ENCODE measurements around the gene ZNF516.

The ZNF516 gene

DNA sequence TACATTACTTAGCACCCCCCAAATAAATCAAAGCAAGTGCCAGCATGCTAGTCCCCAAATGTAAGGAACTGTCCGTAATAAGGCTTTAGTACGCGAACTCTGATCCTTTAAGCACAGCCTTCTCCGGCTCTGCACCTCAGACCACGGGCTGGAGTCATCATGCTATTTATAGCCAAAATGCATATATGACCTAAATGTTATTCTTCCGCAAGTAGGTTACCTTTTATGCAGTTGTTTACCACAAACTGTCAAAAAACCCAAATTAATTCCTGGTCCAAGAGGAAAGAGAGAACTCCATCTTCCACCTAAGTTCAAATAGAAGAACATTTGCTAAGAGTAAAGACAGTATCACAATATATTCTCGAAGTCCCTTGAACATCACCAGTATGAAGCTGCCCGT is 42.7 kb downstream of the ZNF516 start:
- no peak for DNase-seq

GRCh38 chr18:76451396-76452331 is 43.4 kb downstream of the ZNF516 start:
- no peak for DNase-seq

DNA sequence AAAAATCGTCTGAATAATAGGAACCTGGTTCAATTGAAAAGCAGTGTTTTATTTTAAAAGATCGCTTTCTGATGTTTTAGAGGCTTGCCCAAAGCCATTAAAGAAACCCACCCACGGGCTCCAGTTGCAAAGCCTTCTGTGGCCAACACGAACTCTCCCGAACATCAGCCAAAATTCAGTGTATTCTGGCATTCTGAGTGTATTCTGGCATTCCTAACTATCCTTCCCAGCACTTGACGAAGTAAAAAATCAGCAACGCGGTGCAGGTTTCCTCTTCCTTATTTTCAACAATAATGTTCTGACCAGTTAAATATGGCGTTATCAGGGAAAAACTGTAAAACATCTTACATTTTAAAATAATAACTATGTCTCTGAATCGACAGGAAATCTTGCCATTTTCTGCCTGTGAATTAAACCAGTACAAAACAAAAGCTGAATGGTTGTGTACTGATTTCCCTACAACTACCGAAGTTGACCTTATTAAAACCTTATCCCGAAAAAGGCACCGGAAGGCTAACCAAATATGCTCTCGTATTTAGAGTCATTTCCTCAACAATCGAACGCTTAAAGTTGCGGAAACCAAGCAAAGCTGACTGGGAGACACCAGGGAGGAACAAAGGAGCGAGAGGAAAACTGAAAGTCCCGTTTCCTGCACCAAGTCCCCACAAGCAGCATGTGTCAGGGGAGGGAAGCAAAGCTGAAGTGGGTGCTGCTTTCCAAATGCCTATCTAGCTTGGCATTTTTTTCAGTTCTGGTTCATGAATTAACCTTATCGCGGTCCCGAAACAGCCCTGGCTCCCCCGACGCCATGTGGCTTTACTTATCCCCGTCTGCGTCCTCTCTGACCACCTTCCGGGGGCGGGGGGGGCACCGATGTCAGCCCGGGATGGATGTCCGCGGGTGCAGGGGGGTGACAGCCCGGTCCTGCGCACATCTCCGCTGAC is 44.3 kb downstream of the ZNF516 start:
- DNase-seq, result no peak

- no peak for DNase-seq
These were observed 46.0 kb downstream of the ZNF516 start for GRCh38 chr18:76449111-76449453.

DNA sequence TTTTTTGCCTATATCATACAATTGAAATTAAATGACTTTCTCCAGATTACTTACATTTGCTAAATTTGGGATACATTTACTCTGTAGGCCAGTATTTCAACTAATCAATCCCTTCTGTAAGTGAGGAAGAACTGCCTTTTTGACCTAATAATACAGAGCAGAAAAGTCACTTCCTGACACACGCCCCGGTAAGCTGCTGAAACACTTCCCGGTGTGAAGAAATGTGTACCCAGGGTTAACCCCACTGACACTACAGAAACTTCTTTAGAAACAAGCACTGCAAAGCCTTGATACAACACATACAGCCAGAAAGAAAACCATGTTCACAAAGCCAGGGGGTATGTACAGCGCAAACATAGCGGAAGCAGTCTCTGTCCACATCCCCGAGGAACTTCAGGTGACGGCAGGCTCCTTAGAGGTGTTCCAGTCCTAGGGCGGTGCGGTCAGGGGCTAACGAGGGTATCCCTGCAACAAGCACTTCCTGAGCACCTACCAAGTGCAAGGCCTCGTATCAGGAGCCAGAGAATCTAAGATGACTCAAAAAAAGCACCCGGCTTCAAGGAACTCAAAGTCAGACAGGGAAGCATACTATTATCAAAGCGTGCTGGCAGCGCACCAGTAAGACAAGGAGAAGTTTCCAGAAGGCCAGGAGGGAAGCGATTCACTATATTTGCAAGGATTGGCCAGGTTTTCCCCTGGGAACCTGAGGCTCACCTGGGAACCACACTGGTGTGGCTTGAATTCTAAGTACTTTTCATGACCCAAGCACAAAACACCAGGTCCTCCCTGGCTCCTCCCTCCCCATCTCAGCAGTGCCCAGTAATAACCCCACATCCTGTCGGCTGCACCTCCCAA is 46.6 kb downstream of the ZNF516 start:
- DNase-seq, result no peak

DNA sequence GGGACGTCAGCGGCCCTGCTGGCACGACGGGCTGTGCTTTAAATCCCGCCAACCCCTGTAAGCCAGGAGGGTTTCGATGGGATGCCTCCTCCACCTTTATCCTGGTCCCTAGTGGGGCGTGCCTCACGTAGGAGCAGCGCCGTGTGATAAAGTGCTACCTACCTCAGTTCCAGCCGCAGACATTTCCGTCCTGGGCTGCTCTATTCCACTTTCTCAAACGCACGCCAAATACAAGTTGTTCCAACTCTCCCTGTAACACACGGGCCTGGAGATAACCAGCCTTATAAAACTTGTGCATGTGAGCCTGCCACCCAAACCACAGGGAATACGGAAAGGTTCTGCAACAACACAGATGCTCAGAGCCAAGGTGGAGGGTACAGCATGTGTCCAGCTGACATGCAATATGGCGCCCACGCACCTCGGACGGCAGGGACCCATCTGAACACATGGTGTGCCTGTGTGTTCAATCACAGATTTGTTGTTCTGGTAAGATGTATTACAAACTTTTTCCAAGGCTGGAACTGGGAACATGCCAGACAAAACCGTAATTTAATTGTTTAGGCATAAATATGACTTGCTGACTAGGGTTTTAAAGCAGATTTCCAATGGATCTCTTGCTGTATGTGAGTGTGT is 47.7 kb downstream of the ZNF516 start:
- no peak for DNase-seq

- no peak for DNase-seq
These were observed 48.5 kb downstream of the ZNF516 start for GRCh38 chr18:76446321-76447257.

DNA sequence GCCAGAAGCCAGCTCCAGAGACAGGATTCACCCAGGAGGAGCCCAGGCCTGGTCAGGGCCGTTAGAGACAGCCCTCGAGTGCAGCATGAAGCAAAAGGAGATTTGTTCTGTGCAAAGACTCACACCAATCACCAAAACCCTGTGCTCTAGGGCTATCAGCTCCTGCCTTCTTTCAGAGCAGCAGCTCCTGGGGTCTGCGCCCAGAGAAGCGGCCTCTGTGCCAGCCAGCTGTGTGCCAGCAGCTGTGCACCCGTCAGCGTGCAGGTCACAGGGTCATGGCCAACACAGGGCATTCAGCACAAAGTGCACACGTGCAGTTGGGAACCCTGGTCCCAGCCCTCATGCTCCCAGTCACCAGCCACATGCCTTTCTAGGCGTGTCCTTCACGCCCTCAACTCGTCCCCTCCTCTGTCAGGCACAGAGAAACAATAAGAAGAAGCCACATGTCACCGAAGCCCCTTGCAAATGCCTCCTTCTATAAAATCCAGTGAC is 49.3 kb downstream of the ZNF516 start:
- DNase-seq, result no peak

DNA sequence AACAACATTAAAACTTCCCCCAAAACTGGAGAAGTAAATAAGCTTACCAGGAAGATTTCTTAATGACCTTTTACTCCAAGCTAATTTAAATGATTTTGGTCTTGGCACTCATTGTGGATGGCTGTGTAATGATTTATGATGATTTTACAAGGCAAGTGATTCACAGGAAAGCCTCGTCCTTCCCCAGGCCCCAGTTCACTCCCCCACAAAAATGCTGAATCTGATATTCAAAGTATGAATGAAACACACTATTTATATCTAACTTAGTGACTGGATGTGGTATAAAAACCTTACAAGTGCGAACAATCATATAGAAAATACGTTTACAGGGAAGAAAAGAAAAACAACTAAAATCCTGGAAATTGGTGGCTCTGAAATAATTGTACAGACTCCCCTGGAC is 49.8 kb downstream of the ZNF516 start:
- no peak for DNase-seq

DNA sequence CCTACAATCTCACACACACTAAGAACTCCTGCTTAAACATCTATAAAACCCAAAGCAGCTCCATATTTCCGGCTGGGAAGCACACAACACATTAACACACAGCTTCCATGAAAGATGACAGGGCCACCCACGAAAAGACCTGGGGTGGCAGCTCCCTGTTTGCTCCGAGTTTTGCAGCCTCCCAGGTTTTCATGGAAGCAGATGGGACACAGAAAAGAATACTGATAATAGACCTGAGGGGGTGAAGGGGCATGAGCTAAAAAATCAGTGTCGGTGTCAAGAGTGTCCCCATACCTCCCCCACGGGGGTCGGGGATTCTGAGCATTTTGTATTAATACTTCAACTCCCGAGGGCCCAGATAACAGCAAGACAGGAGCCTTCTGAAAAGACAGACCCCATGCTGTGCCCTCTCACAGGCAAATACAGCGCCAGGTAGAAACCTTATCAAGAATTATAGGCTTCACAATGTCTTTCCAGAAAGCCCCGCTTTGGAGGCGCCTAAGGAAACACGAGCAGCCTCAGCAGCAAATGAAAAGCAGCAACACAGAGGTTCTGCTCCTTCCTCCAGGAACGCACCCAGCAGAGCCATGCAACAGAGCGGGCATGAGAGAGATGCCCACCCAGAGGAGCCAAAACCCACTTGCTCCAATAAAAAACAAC is 50.5 kb downstream of the ZNF516 start:
- DNase-seq, result no peak

DNA sequence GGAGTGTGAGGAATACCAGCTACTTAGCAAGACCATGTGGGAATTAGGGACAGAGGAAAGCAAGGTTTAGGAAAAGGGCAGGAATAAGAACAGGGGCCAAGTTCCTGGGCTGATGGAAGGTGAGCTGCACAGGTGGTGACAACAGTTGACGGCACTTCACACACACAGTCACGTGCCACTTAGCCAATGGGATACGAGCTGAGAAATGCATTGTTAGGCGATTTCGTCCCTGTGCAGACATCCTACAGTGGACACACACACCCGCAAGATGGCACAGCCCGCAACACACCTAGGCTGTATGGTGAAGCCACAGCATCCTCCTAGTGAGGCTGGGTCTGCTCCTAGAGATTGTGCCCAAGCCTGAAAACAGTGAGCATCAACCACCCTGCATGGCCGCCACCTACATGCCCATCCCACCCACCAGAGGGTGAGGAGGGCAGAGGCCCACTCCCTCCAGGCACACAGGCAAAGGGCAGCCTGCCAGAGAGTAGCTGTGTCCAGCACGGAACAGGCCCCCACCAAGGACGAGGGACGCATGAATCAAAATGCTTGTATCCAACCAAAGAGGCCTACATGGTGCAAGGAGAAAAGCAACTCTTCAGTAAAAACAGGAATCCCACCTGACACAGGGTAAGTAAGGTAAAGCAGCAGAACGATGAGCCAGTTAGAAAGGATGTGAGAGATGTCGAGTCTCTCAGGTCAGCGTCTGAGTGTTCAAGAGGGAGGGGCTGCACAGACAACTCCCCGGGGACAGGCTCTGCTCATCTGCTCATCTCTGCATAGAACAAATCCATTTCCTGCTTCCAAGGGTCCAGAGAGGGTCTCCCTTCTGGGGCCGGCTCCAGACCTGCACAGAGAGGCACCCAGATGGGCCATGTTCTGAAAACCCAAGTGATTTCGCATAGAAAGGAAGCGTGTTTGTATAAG is 51.3 kb downstream of the ZNF516 start:
- DNase-seq, result no peak

DNA sequence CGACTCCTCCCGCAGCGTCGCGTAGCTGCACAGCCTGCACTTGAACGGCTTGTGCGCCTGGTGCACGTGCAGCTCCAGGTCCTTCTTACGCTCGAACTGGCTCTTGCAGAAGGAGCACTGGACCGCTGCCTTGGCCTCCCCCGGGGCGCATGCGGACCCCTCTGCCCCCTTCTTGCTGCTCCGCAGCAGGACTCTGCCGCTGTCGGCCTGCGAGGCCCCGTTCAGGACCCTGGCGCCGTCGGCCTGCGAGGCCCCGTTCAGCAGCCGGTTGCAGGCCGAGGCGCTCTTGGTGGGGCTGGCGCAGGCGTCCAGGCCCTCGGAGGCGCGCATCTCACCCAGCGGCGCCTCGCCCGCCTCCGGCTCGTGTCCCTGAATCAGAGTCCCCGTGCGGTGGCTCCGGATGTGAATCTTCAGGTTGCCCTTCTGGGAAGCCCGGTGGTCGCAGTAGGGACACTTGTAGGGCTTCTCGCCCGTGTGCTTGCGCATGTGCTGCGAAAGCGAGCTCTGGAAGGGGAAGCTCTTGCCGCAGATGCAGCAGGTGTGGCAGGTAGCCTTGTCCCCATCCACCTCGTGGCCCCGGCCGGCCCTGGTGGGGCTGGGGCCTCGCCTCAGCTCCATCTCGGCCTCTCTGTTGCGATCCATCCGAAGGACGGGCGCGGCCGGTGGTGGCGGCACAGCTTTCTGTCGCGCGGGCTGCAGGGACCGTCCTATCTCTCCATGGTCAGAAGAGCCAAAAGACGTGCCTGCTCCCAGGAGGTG is 52.5 kb downstream of the ZNF516 start:
- DNase-seq, result no peak

DNA sequence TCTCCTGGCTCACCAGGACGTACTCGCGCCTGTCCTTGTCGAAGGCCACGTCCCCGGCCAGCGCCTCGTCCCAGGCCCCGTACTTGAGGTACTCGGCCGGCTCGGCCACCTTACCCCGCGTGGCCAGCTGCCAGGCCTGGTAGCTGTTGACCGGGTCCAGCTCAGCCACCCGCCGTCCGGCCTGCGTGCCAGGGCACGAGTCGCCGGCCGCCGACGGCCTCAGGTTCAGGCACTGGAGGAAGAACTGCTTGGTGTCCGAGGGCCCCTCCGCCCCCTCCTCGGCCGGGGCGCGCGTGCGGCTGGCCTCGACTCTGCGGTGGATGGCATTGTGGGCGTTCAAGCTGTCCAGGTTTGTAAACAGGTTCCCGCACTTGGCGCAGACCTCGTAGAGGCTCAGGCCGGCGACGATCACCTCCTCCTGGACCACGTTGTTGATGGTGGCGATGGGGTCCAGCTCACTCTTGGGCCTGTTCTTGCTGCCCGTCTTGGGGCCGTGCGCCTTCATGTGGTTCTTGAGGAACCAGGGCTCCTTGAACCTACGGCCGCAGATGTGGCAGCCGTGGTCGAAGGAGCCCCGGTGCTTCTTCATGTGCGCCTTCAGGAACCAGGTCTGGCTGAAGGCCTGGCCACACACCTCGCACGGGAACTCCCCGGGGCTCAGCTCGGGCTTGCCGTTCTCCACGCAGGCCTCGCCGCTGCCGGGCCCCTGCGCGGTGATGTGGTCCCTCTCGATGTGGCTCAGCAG is 53.2 kb downstream of the ZNF516 start:
- DNase-seq, result no peak

DNA sequence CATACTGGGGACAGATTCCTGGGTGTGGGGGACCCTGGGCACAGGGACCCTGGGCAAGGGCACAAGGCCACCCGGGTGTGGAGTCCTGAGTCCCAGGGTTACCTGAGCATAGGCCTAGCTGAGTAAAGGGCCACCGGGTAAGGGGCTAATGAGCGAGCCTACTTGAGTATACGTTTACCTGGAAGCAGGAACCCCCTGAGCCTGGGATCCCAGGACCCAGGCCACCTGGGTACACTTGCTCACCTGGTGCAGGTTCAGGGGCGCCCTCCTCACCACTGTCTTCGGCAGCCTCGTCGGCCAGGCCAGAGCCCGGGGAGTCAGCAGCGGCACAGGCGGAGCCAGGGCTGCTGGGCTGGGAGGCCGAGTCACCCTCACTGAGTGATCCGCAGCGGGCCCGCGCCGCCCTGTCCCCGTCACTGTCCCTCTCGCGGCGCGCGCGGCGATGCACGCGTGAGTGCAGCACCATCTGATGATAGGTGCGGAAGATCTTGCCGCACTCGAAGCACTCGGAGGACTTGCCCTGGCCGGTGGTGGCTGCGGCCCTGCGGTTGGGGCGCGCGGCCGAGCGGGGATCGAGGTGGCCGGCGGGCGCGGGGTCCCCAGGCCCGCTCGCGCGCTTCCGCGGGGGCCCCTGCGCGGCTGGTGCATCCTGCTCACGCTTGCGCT is 53.9 kb downstream of the ZNF516 start:
- DNase-seq, result no peak

DNA sequence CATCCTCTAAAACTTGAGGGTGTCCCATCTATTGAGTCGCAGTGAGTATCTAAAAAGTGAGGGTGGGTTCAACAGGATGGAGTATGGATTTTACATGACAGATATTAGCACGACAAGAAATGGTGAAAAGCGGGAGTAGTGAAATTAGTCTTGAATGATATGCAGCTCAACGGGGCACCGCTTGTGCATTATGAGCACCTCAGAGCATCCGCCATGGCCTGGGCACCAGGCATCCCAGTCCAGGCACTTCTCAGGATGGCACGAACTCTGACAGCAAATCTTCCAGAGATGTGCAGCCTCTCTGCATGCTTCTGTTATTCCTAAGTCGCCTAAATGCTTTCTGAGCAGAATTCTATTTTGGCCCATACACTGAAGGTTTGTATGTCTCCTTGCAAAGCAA is 57.1 kb downstream of the ZNF516 start:
- DNase-seq, result no peak

DNA sequence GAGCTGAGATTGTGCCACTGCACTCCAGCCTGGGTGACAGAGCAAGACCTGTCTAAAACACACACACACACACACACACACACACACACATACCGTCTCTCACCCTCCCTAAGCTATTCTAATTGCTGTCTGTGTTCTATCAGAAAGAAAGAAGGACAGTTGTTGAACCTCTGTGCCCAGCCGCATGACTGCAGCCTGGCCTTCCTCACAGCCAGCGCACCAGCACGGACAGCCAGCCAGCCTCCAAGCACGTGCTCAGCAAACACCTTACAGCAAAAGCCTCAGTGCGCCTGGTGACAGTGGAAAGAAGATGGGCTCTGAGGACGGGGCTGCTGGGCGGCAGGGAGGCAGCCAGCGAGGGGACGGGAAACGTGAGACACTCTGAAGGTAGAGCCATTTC is 58.0 kb downstream of the ZNF516 start:
- DNase-seq, result no peak

- DNase-seq, result no peak
These were observed 58.7 kb downstream of the ZNF516 start for GRCh38 chr18:76436342-76436741.
